Heart left ventricle (tissue), 13 donors: ENCODE measurements around the gene SLC26A8.

ENCODE experiments used
- CTCF ChIP-seq, 12 donors: fragments of 200-600 bp; sonication (generic) in 4 of 12; IDR thresholded peaks; one replicate each; pipeline versions ENCODE4 v1.5.0 to v1.8.0; 2018 to 2022; ENCODE audit warnings: antibody characterized with exemption in 12 of 12, mild to moderate bottlenecking in 5 of 12
- POLR2A ChIP-seq, 2 donors: fragments of 450-650 bp; IDR thresholded peaks; one replicate each; pipeline ENCODE4 v1.6.1; 2017; ENCODE audit warnings: antibody characterized with exemption in 2 of 2, mild to moderate bottlenecking in 2 of 2, moderate library complexity in 2 of 2
- donor health status: ischemic (EF 13 %, LVEDD 7.1; RV severe dilation, severe dysfunction).
- donor health status: DM: no; HTN: yes; CAD: no.
- donor health status: DM: no; HTN: no; CAD: no.
- donor health status: ischemic (EF 25% LVEDD 6.9; RV normal size, moderate dysfunction).
- donor health status: ischemic (EF 25% LVEDD 5.7; RV mildly dilated, moderate dysfunction).
- donor health status: ischemic (EF 35%, LVEDD 5.7; RV mildly dilated, moderate dysfunction).
- donor health status: nonischemic (EF 11% LVEDD 7.7; RV severe dilation, severe dysfunction).
- donor health status: DM: yes; HTN: yes; CAD: no.
- donor health status: PGD.
- donor health status: ischemic (EF 29% LVEDD 5.4; RV normal size, mild dysfunction).
- donor health status: nonischemic (EF 23%, LVEDD 6.1; RV moderate dilation, normal function).

- TF ChIP-seq POLR2A (IDR thresholded peaks at IDR 0.05): no peak
- TF ChIP-seq CTCF (IDR thresholded peaks at IDR 0.05): no peak
Measured at GRCh38 chr6:35919085-35919826, 105.2 kb downstream of the SLC26A8 start.
